Endothelial cell of umbilical vein (primary cell): ENCODE data around the gene CERK. TPM values are rescaled to one million over a fixed set of nuclear protein-coding genes. Genes with fewer than 3 reads are reported as not detected.

Experiments used
- polyA plus RNA-seq, 4 experiments: library from polyadenylated mRNA; depleted of rRNA in 3 of 4; stranded (reverse) in 3 of 4; unstranded in 1 of 4; fragments of >200 nt; gene quantifications; 2 replicates each; pipeline versions ENCODE4 v1.2.1 to v1.2.3, GENCODE V29; 2011 to 2012; ENCODE audit warnings: missing spikeins in 1 of 4
- total RNA-seq: library from RNA; stranded (reverse); gene quantifications from 2 replicates; pipeline ENCODE4 v1.2.3, GENCODE V29; 2021

The CERK gene
- total and polyA plus RNA-seq, 2 donors (not counting 3 experiments of a cell fraction or from before 2014, with no cell fraction given) = 61.1 to 88.0 TPM

Other genes with a start within 250 kb of the CERK start
- 2.1 and 3.7 TPM in 2 replicates for gene CELSR1, start 200.6 kb downstream of the CERK start, total RNA-seq
- 5.4 and 5.7 TPM in 2 replicates for gene CELSR1, start 200.6 kb downstream of the CERK start, polyA plus RNA-seq
- 14.8 and 17.3 TPM in 2 replicates for gene GRAMD4, start 117.9 kb downstream of the CERK start, total RNA-seq
- 5.9 and 7.1 TPM in 2 replicates for gene GRAMD4, start 117.9 kb downstream of the CERK start, polyA plus RNA-seq
- gene TBC1D22A, start 24.4 kb upstream of the CERK start, total RNA-seq = 32.4 and 32.9 TPM in 2 replicates
- gene TBC1D22A, start 24.4 kb upstream of the CERK start, polyA plus RNA-seq = 23.2 and 26.1 TPM in 2 replicates